Calu3 (cell line): Measurements from ENCODE around the gene RITA1. TPM values are rescaled to one million over a fixed set of nuclear protein-coding genes. Genes with fewer than 3 reads are reported as not detected.

Experiments used
- BruUV-seq: library from RNA; stranded (reverse); fragments of 400-500 nt; replicated peaks from 2 replicates; lab custom pipeline; 2021; lab: Mats Ljungman, UMichigan
- CTCF ChIA-PET: fragments of 300-600 bp; sonication (Branson Sonifier 250); formaldehyde crosslinking; loops from one replicate; lab custom pipeline; 2022; ENCODE audit warnings: antibody characterized with exemption; lab: Charles Lee
- DNase-seq: peaks from one replicate; pipeline ENCODE4 v3.0.0; 2022
- H3K27ac Mint-ChIP-seq: one replicate; pipeline ENCODE4 v1.8.0; 2022; ENCODE audit warnings: mixed read lengths; ENCODE audit not compliant: unreplicated experiment
- H3K27me3 Mint-ChIP-seq: one replicate; pipeline ENCODE4 v1.8.0; 2022; ENCODE audit warnings: mixed read lengths; ENCODE audit not compliant: unreplicated experiment
- H3K36me3 Mint-ChIP-seq: one replicate; pipeline ENCODE4 v1.8.0; 2022; ENCODE audit warnings: mild to moderate bottlenecking, moderate library complexity, mixed read lengths; ENCODE audit not compliant: insufficient read depth, unreplicated experiment
- H3K4me1 Mint-ChIP-seq: one replicate; pipeline ENCODE4 v1.8.0; 2022; ENCODE audit warnings: mild to moderate bottlenecking, low read depth, mixed read lengths; ENCODE audit not compliant: unreplicated experiment
- H3K4me3 Mint-ChIP-seq: one replicate; pipeline ENCODE4 v1.8.0; 2022; ENCODE audit warnings: mild to moderate bottlenecking, low read depth, moderate library complexity, mixed read lengths; ENCODE audit not compliant: unreplicated experiment
- H3K9me3 Mint-ChIP-seq: one replicate; pipeline ENCODE4 v1.8.0; 2022; ENCODE audit warnings: low read depth, mixed read lengths; ENCODE audit not compliant: unreplicated experiment
- CTCF ChIP-seq: fragments of 200-600 bp; IDR thresholded peaks from one replicate; pipeline ENCODE4 v1.8.0; 2022; ENCODE audit warnings: antibody characterized with exemption; ENCODE audit not compliant: unreplicated experiment
- intact Hi-C: fragments of 100-400 bp; cut with micrococcal nuclease; formaldehyde crosslinking; loops from one replicate; pipeline ENCODE4 v1.10.0; 2022; ENCODE audit not compliant: unreplicated experiment
- total RNA-seq: library from RNA; stranded (reverse); gene quantifications from 2 replicates; pipeline ENCODE4 v1.2.3, GENCODE V29; 2022

RITA1 gene
- total RNA-seq, 1 experiment from 2014 or later = 27.4 TPM

GRCh38 chr12:113165521-113166450 lies 19.7 kb upstream of the RITA1 start:
- H3K9me3 Mint-ChIP-seq = no peaks in the 10 kb centered on the region
- no peak overlapping the region for H3K27ac Mint-ChIP-seq
- H3K4me1 Mint-ChIP-seq = no peaks in the 10 kb centered on the region
- no peaks in the 10 kb centered on the region for H3K27me3 Mint-ChIP-seq
- no peak for TF ChIP-seq CTCF
- intact Hi-C loops = no loop called here
- BruUV-seq = no TSS peak
- H3K4me3 Mint-ChIP-seq = no peak overlapping the region
- DNase-seq = no peak
- peaks cover 72% of the 10 kb centered on the region for H3K36me3 Mint-ChIP-seq
- CTCF ChIA-PET = interaction anchor here (0.6 to 1.3 kb wide), 4 partner anchors 30 to 673 kb away, joined by 3 to 4 read pairs (median 3); partner anchors contain the start of gene RASAL1

DNA sequence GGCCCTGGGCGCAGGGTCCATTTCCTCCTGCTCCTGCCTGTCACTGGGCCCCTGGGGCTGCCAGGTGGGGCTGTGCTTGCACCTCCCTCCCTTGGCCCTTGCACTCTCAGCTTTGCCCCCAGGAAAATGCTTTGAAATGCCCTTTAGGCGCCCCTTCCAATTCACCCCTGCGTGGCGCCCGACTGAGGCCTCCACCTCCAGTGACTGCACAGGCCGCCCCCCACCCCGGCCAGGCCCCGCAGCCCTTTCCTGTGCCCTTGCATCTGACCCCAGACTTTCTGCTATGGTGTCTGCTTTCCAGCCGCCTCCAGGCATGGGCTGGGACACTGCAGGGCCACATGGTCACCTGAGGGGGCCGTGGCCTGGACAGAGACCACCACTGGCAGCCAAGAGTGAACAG lies 17.7 kb upstream of the RITA1 start:
- CTCF ChIA-PET = no interaction called here
- TF ChIP-seq CTCF = no peak
- H3K36me3 Mint-ChIP-seq = peaks cover 85% of the 10 kb centered on the region
- no peaks in the 10 kb centered on the region for H3K9me3 Mint-ChIP-seq
- no TSS peak for BruUV-seq
- no peaks in the 10 kb centered on the region for H3K4me1 Mint-ChIP-seq
- DNase-seq = no peak
- intact Hi-C loops = no loop called here
- no peak overlapping the region for H3K4me3 Mint-ChIP-seq
- no peaks in the 10 kb centered on the region for H3K27me3 Mint-ChIP-seq
- H3K27ac Mint-ChIP-seq = no peak overlapping the region

GRCh38 chr12:113169697-113170096 lies 15.8 kb upstream of the RITA1 start:
- Mint-ChIP-seq H3K27ac (no peak overlapping the region), H3K4me1 (peaks cover 6% of the 10 kb centered on the region), H3K36me3 (peaks cover 86% of the 10 kb centered on the region), H3K27me3 (no peaks in the 10 kb centered on the region), H3K4me3 (no peak overlapping the region), H3K9me3 (no peaks in the 10 kb centered on the region)
- no peak for DNase-seq
- intact Hi-C loops = loop anchor here (5.0 kb wide), 1 partner anchor 177 kb away; no protein-coding TSS in a partner anchor
- TF ChIP-seq CTCF = no peak
- BruUV-seq = no TSS peak
- CTCF ChIA-PET = no interaction called here

DNA sequence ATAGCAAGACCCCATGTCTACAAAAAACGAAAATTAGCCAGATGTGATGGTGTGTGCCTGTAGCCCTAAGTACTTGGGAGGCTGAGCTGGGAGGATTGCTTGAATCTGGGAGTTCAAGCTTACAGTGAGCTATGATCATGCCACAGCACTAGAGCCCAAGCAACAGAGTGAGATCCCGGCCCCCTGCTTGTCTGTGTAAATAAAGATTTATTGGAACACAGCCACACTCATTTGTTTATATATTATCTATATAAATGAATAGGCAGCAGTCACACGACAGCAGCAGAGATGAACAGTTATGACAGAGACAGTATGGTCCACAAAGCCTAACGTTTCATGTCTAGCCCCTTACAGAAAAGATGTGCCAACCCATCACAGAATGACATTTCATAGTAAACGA lies 15.1 kb upstream of the RITA1 start:
- no peak for DNase-seq
- Mint-ChIP-seq H3K27me3 (no peaks in the 10 kb centered on the region), H3K27ac (no peak overlapping the region), H3K4me3 (no peak overlapping the region), H3K36me3 (peaks cover 88% of the 10 kb centered on the region), H3K4me1 (peaks cover 8% of the 10 kb centered on the region), H3K9me3 (no peaks in the 10 kb centered on the region)
- intact Hi-C loops = loop anchor here (5.0 kb wide), 1 partner anchor 178 kb away; no protein-coding TSS in a partner anchor
- CTCF ChIA-PET = no interaction called here
- BruUV-seq = no TSS peak
- no peak for TF ChIP-seq CTCF
